ENCODE measurements around the gene PMAIP1. TPM values are rescaled to one million over a fixed set of nuclear protein-coding genes. Genes with fewer than 3 reads are reported as not detected.

Gene PMAIP1
- total RNA-seq, 2 experiments from 2014 or later, result 92.8 to 98.9 TPM

GRCh38 chr18:59923539-59924196, 23.9 kb downstream of the PMAIP1 start:
- TF ChIP-seq CTCF (IDR thresholded peaks at IDR 0.05), result no peak
- Mint-ChIP-seq H3K36me3 (ENCODE audit: low read depth) (no peaks in the 10 kb centered on the region), H3K9me3 (no peaks in the 10 kb centered on the region), H3K27me3 (peaks cover 10% of the 10 kb centered on the region), H3K4me1 (ENCODE audit: low read depth) (peaks cover 37% of the 10 kb centered on the region), H3K27ac (no peak overlapping the region), H3K4me3 (no peak overlapping the region)
- ATAC-seq (no peak), DNase-seq (no peak)
- ChIA-PET POLR2A (interaction anchor here (0.8 to 4.4 kb wide), 5 partner anchors 13 to 23 kb away, joined by 3 to 36 read pairs (median 4); partner anchors contain the start of gene PMAIP1), CTCF (interaction anchor here (0.7 to 1.7 kb wide), 2 partner anchors 18 to 86 kb away, joined by 3 to 5 read pairs; no protein-coding TSS in a partner anchor)
- intact Hi-C loops (cut with micrococcal nuclease), result no loop called here

GRCh38 chr18:59926131-59926530, 26.3 kb downstream of the PMAIP1 start:
- peak overlapping the region; percentile 63 for H3K27ac Mint-ChIP-seq
- ChIA-PET CTCF (interaction anchor here (2.2 kb wide), 1 partner anchor 25 kb away, joined by 7 read pairs; no protein-coding TSS in a partner anchor), POLR2A (interaction anchor here (0.7 to 1.9 kb wide), 2 partner anchors 21 to 26 kb away, joined by 3 to 10 read pairs; partner anchors contain the start of gene PMAIP1)
- no peaks in the 10 kb centered on the region for H3K36me3 Mint-ChIP-seq (ENCODE audit: low read depth)
- ATAC-seq, result no peak
- no peak for TF ChIP-seq CTCF (IDR thresholded peaks at IDR 0.05)
- H3K9me3 Mint-ChIP-seq, result no peaks in the 10 kb centered on the region
- peaks cover 5% of the 10 kb centered on the region for H3K27me3 Mint-ChIP-seq
- no peak for DNase-seq
- intact Hi-C loops (cut with micrococcal nuclease), result loop anchor here (5.0 kb wide), 1 partner anchor 89 kb away; no protein-coding TSS in a partner anchor
- no peak overlapping the region for H3K4me3 Mint-ChIP-seq
- peaks cover 32% of the 10 kb centered on the region for H3K4me1 Mint-ChIP-seq (ENCODE audit: low read depth)

GRCh38 chr18:59927246-59927825, 27.5 kb downstream of the PMAIP1 start:
- ChIA-PET POLR2A (interaction anchor here (0.6 to 1.9 kb wide), 6 partner anchors 22 to 67 kb away, joined by 3 to 10 read pairs (median 3); partner anchors contain the start of gene PMAIP1), CTCF (interaction anchor here (1.0 to 2.2 kb wide), 4 partner anchors 26 to 90 kb away, joined by 3 to 7 read pairs (median 4); no protein-coding TSS in a partner anchor)
- peak; percentile 60 for DNase-seq
- ATAC-seq, result peak; percentile 86
- no peak overlapping the region for H3K4me3 Mint-ChIP-seq
- TF ChIP-seq CTCF (IDR thresholded peaks at IDR 0.05), result no peak
- intact Hi-C loops (cut with micrococcal nuclease), result loop anchor here (5.0 kb wide), 1 partner anchor 90 kb away; no protein-coding TSS in a partner anchor
- no peaks in the 10 kb centered on the region for H3K9me3 Mint-ChIP-seq
- peak overlapping the region; percentile 63 for H3K27ac Mint-ChIP-seq
- peaks cover 24% of the 10 kb centered on the region for H3K4me1 Mint-ChIP-seq (ENCODE audit: low read depth)
- no peaks in the 10 kb centered on the region for H3K36me3 Mint-ChIP-seq (ENCODE audit: low read depth)
- peaks cover 5% of the 10 kb centered on the region for H3K27me3 Mint-ChIP-seq

- DNase-seq (no peak), ATAC-seq (no peak)
- TF ChIP-seq CTCF (IDR thresholded peaks at IDR 0.05), result no peak
- ChIA-PET POLR2A (interaction anchor here (1.0 to 1.9 kb wide), 4 partner anchors 22 to 28 kb away, joined by 3 to 10 read pairs (median 5); partner anchors contain the start of gene PMAIP1), CTCF (interaction anchor here (1.3 to 2.2 kb wide), 2 partner anchors 27 to 59 kb away, joined by 4 to 7 read pairs; no protein-coding TSS in a partner anchor)
- no peaks in the 10 kb centered on the region for H3K36me3 Mint-ChIP-seq (ENCODE audit: low read depth)
- H3K4me3 Mint-ChIP-seq, result no peak overlapping the region
- H3K9me3 Mint-ChIP-seq, result no peaks in the 10 kb centered on the region
- peaks cover 22% of the 10 kb centered on the region for H3K4me1 Mint-ChIP-seq (ENCODE audit: low read depth)
- peaks cover 5% of the 10 kb centered on the region for H3K27me3 Mint-ChIP-seq
- intact Hi-C loops (cut with micrococcal nuclease), result loop anchor here (5.0 kb wide), 1 partner anchor 91 kb away; no protein-coding TSS in a partner anchor
- peak overlapping the region; percentile 63 for H3K27ac Mint-ChIP-seq
Measured at GRCh38 chr18:59928201-59928600, 28.4 kb downstream of the PMAIP1 start.
